Aorta (tissue), 5 donors: ENCODE data around the gene ATXN10. TPM values are rescaled to one million over a fixed set of nuclear protein-coding genes. Genes with fewer than 3 reads are reported as not detected.

Experiments
- ATAC-seq: fragments of 200-7000 bp; cut with Tn5 transposase; one replicate; pipeline ENCODE4 v1.9.1; 2022; ENCODE audit warnings: moderate library complexity; ENCODE audit not compliant: low FRiP score
- DNase-seq, 2 donors: peaks; one replicate each; pipeline ENCODE4 v3.0.0-alpha.2; 2020
- H3K27ac ChIP-seq, 2 donors: one replicate each; pipeline ENCODE4 v1.5.1; 2013; ENCODE audit warnings: low read length in 2 of 2, mild to moderate bottlenecking in 2 of 2, moderate library complexity in 2 of 2, control low read depth in 1 of 2, inconsistent platforms in 1 of 2, low read depth in 1 of 2
- H3K27me3 ChIP-seq, 2 donors: one replicate each; pipeline ENCODE4 v1.6.1; 2013; ENCODE audit warnings: control low read depth in 1 of 2, low read length in 1 of 2, mild to moderate bottlenecking in 1 of 2, moderate library complexity in 1 of 2; ENCODE audit not compliant: insufficient read depth in 2 of 2, control insufficient read depth in 1 of 2
- H3K36me3 ChIP-seq, 2 donors: one replicate each; pipeline ENCODE4 v1.6.1; 2013; ENCODE audit warnings: control low read depth in 1 of 2, low read length in 1 of 2, mild to moderate bottlenecking in 1 of 2; ENCODE audit not compliant: insufficient read depth in 2 of 2, control insufficient read depth in 1 of 2
- H3K4me1 ChIP-seq, 2 donors: one replicate each; pipeline ENCODE4 v1.6.1; 2013; ENCODE audit warnings: low read length in 2 of 2, control low read depth in 1 of 2, mild to moderate bottlenecking in 1 of 2, moderate library complexity in 1 of 2; ENCODE audit not compliant: insufficient read depth in 2 of 2, control insufficient read depth in 1 of 2
- H3K4me3 ChIP-seq, 2 donors: one replicate each; pipeline ENCODE4 v1.5.1; 2013; ENCODE audit warnings: low read length in 2 of 2, control low read depth in 1 of 2, mild to moderate bottlenecking in 1 of 2
- H3K9me3 ChIP-seq: one replicate; pipeline ENCODE4 v1.6.1; 2013; ENCODE audit warnings: mild to moderate bottlenecking, low read length; ENCODE audit not compliant: control insufficient read depth
- WGBS, 2 donors: extraction: QIAGEN DNeasy Blood & Tissue Kit; methylation state at CpG; one replicate each; pipeline ENCODE4 v1.1.7; 2013; 5-methylcytosine and 5-hydroxymethylcytosine counted together
- intact Hi-C, 2 donors: fragments of 100-400 bp; cut with DNase I; formaldehyde crosslinking; loops; one replicate each; pipeline versions ENCODE4 v1.14.2 to v1.15.0; 2022
- polyA plus RNA-seq, 2 donors: library from polyadenylated mRNA; stranded (reverse); fragments of 200-250 nt; gene quantifications; one replicate each; pipeline ENCODE4 v1.2.3, GENCODE V29; 2013
- total RNA-seq, 2 donors: library from RNA; stranded (reverse); fragmentation: NEBNext Ultra II Directional; extraction: Animal tissue kit (Norgen Biotek cat#: 25700); gene quantifications; one replicate each; pipeline ENCODE4 v1.2.1, GENCODE V29; 2021
- donor health status: healthy with polysubstance abuse.
- donor health status: Bipolar disorder and iron deficiency.
- donor health status: DM: no; HTN: no; CAD: no.
- donor health status: DM: no; HTN: no; CAD: no.
- donor health status: DM: yes; HTN: yes; CAD: no.

Gene ATXN10
- total and polyA plus RNA-seq, 4 donors: 43.1 to 126 (median 80.8) TPM

GRCh38 chr22:45772743-45773142 is 101.1 kb downstream of the ATXN10 start:
- no peaks in the 10 kb centered on the region for H3K27me3 ChIP-seq
- 82 to 85% methylated on average over 2 of the region's 2 CpGs for WGBS, 2 donors
- no peaks in the 10 kb centered on the region for H3K9me3 ChIP-seq
- no peaks in the 10 kb centered on the region for H3K36me3 ChIP-seq
- no peak overlapping the region for H3K4me3 ChIP-seq
- no peak overlapping the region for H3K27ac ChIP-seq
- ATAC-seq (no peak), DNase-seq (no peak)
- intact Hi-C loops: no loop called here
- no peaks in the 10 kb centered on the region for H3K4me1 ChIP-seq

GRCh38 chr22:45774001-45774670 is 102.5 kb downstream of the ATXN10 start:
- ATAC-seq (no peak), DNase-seq (no peak)
- Histone ChIP-seq H3K27ac (no peak overlapping the region), H3K9me3 (no peaks in the 10 kb centered on the region), H3K36me3 (no peaks in the 10 kb centered on the region), H3K4me1 (no peaks in the 10 kb centered on the region), H3K4me3 (no peak overlapping the region), H3K27me3 (no peaks in the 10 kb centered on the region)
- intact Hi-C loops: no loop called here
- 98 to 99% methylated on average over 6 of the region's 6 CpGs for WGBS, 2 donors

GRCh38 chr22:45775062-45775461 is 103.4 kb downstream of the ATXN10 start:
- no peak overlapping the region for H3K4me3 ChIP-seq
- no peak overlapping the region for H3K27ac ChIP-seq
- H3K9me3 ChIP-seq: no peaks in the 10 kb centered on the region
- 42 to 67% methylated on average over 1 of the region's 1 CpG for WGBS, 2 donors
- no peak for DNase-seq
- no peaks in the 10 kb centered on the region for H3K4me1 ChIP-seq
- intact Hi-C loops: no loop called here
- ATAC-seq: no peak
- no peaks in the 10 kb centered on the region for H3K36me3 ChIP-seq
- no peaks in the 10 kb centered on the region for H3K27me3 ChIP-seq

- Histone ChIP-seq H3K4me3 (no peak overlapping the region), H3K36me3 (no peaks in the 10 kb centered on the region), H3K27me3 (no peaks in the 10 kb centered on the region), H3K4me1 (no peaks in the 10 kb centered on the region), H3K9me3 (no peaks in the 10 kb centered on the region), H3K27ac (no peak overlapping the region)
- 81% methylated on average over 14 of the region's 14 CpGs for WGBS, 2 donors
- intact Hi-C loops: no loop called here
- no peak for DNase-seq
- ATAC-seq: no peak
These were observed 104.1 kb downstream of the ATXN10 start for GRCh38 chr22:45775569-45776312.

- no peak for DNase-seq
- Histone ChIP-seq H3K9me3 (no peaks in the 10 kb centered on the region), H3K27me3 (no peaks in the 10 kb centered on the region), H3K36me3 (no peaks in the 10 kb centered on the region), H3K4me1 (no peaks in the 10 kb centered on the region), H3K27ac (no peak overlapping the region), H3K4me3 (no peak overlapping the region)
- intact Hi-C loops: no loop called here
- no peak for ATAC-seq
- 94 to 98% methylated on average over 2 of the region's 2 CpGs for WGBS, 2 donors
These were observed 104.6 kb downstream of the ATXN10 start for GRCh38 chr22:45776313-45776585.

- H3K4me1 ChIP-seq: no peaks in the 10 kb centered on the region
- no peaks in the 10 kb centered on the region for H3K9me3 ChIP-seq
- H3K36me3 ChIP-seq: no peaks in the 10 kb centered on the region
- DNase-seq (no peak), ATAC-seq (no peak)
- no peak overlapping the region for H3K4me3 ChIP-seq
- WGBS, 2 donors: 60 to 61% methylated on average over 6 of the region's 6 CpGs
- intact Hi-C loops: no loop called here
- no peaks in the 10 kb centered on the region for H3K27me3 ChIP-seq
- no peak overlapping the region for H3K27ac ChIP-seq
These were observed 105.6 kb downstream of the ATXN10 start for GRCh38 chr22:45777046-45777851.

- no peak overlapping the region for H3K4me3 ChIP-seq
- intact Hi-C loops: no loop called here
- no peak overlapping the region for H3K27ac ChIP-seq
- no peak for ATAC-seq
- no peak for DNase-seq
- no peaks in the 10 kb centered on the region for H3K9me3 ChIP-seq
- H3K4me1 ChIP-seq: no peaks in the 10 kb centered on the region
- no peaks in the 10 kb centered on the region for H3K36me3 ChIP-seq
- H3K27me3 ChIP-seq: no peaks in the 10 kb centered on the region
- WGBS, 2 donors: 93 to 95% methylated on average over 3 of the region's 3 CpGs
These were observed 106.3 kb downstream of the ATXN10 start for GRCh38 chr22:45777852-45778375.

- Histone ChIP-seq H3K27ac (no peak overlapping the region), H3K9me3 (no peaks in the 10 kb centered on the region), H3K4me1 (peaks cover 0 to 4% of the 10 kb centered on the region in 2 donors), H3K36me3 (no peaks in the 10 kb centered on the region), H3K27me3 (no peaks in the 10 kb centered on the region), H3K4me3 (no peak overlapping the region)
- ATAC-seq (no peak), DNase-seq (no peak)
- 89 to 90% methylated on average over 3 of the region's 3 CpGs for WGBS, 2 donors
- intact Hi-C loops: no loop called here
These were observed 109.8 kb downstream of the ATXN10 start for GRCh38 chr22:45781459-45781858.
